Midbrain (tissue), 1 donor: Measurements from ENCODE around the gene IGSF11.

Experiments
- DNase-seq: peaks from one replicate; lab custom pipeline; 2025; lab: John Stamatoyannopoulos, UW

Gene IGSF11

GRCh38 chr3:118951089-118951488, 83.6 kb downstream of the IGSF11 start:
- DNase-seq = no peak

- no peak for DNase-seq
Measured at GRCh38 chr3:118949113-118949760, 85.4 kb downstream of the IGSF11 start.

GRCh38 chr3:118948146-118948545, 86.5 kb downstream of the IGSF11 start:
- DNase-seq = no peak

- DNase-seq = no peak
Measured at GRCh38 chr3:118946449-118946848, 88.2 kb downstream of the IGSF11 start.

- DNase-seq = no peak
Measured at GRCh38 chr3:118945834-118946233, 88.8 kb downstream of the IGSF11 start.

GRCh38 chr3:118943597-118943996, 91.0 kb downstream of the IGSF11 start:
- no peak for DNase-seq

- DNase-seq = no peak
Measured at GRCh38 chr3:118942671-118943070, 92.0 kb downstream of the IGSF11 start.

- no peak for DNase-seq
Measured at GRCh38 chr3:118942195-118942594, 92.5 kb downstream of the IGSF11 start.

- no peak for DNase-seq
Measured at GRCh38 chr3:118941236-118941635, 93.4 kb downstream of the IGSF11 start.

GRCh38 chr3:118938183-118938961, 96.3 kb downstream of the IGSF11 start:
- DNase-seq = no peak

GRCh38 chr3:118936811-118937210, 97.8 kb downstream of the IGSF11 start:
- no peak for DNase-seq

GRCh38 chr3:118932822-118933558, 101.7 kb downstream of the IGSF11 start:
- DNase-seq = no peak

GRCh38 chr3:118931996-118932395, 102.7 kb downstream of the IGSF11 start:
- no peak for DNase-seq

GRCh38 chr3:118927449-118927848, 107.2 kb downstream of the IGSF11 start:
- no peak for DNase-seq

- no peak for DNase-seq
Measured at GRCh38 chr3:118912188-118912587, 122.5 kb downstream of the IGSF11 start.

- DNase-seq = no peak
Measured at GRCh38 chr3:118910332-118910731, 124.3 kb downstream of the IGSF11 start.

- no peak for DNase-seq
Measured at GRCh38 chr3:118909763-118910162, 124.9 kb downstream of the IGSF11 start.

- DNase-seq = no peak
Measured at GRCh38 chr3:118907909-118908308, 126.7 kb downstream of the IGSF11 start.

- no peak for DNase-seq
Measured at GRCh38 chr3:118900737-118901525, 133.7 kb downstream of the IGSF11 start.

- DNase-seq = no peak
Measured at GRCh38 chr3:118890206-118890605, 144.4 kb downstream of the IGSF11 start.

- no peak for DNase-seq
Measured at GRCh38 chr3:118889691-118890090, 145.0 kb downstream of the IGSF11 start.

- no peak for DNase-seq
Measured at GRCh38 chr3:118886708-118887107, 147.9 kb downstream of the IGSF11 start.
